Liver (tissue), 9 donors: ENCODE measurements around the gene MAP1LC3B. TPM values are rescaled to one million over a fixed set of nuclear protein-coding genes. Genes with fewer than 3 reads are reported as not detected.
"Not testable (repeated sequence)": the region's sequence is repeated elsewhere in the genome, so short reads cannot be mapped to it uniquely, and the experiment has no call there.

Source experiments
- DNase-seq: peaks from one replicate; pipeline ENCODE4 v3.0.0-alpha.2; 2017; ENCODE audit warnings: low spot score
- H3K27ac ChIP-seq, 2 donors: one replicate each; pipeline ENCODE4 v1.7.0; 2013; ENCODE audit warnings: inconsistent platforms in 2 of 2, low read length in 2 of 2, control low read depth in 1 of 2, low read depth in 1 of 2, mild to moderate bottlenecking in 1 of 2
- H3K27me3 ChIP-seq, 4 donors: one replicate each; pipeline versions ENCODE4 v1.6.1 to v1.7.0; 2013; ENCODE audit warnings: low read length in 3 of 4, inconsistent platforms in 1 of 4, mild to moderate bottlenecking in 1 of 4, moderate library complexity in 1 of 4; ENCODE audit not compliant: control insufficient read depth in 4 of 4, insufficient read depth in 4 of 4
- H3K36me3 ChIP-seq, 4 donors: one replicate each; pipeline versions ENCODE4 v1.6.1 to v1.7.0; 2013; ENCODE audit warnings: low read length in 3 of 4, mild to moderate bottlenecking in 3 of 4, low read depth in 1 of 4, moderate library complexity in 1 of 4; ENCODE audit not compliant: control insufficient read depth in 4 of 4, insufficient read depth in 3 of 4
- H3K4me1 ChIP-seq, 4 donors: one replicate each; pipeline versions ENCODE4 v1.6.1 to v1.7.0; 2013; ENCODE audit warnings: low read length in 3 of 4, mild to moderate bottlenecking in 3 of 4, moderate library complexity in 1 of 4; ENCODE audit not compliant: control insufficient read depth in 4 of 4, insufficient read depth in 4 of 4
- H3K4me3 ChIP-seq, 3 donors: one replicate each; pipeline versions ENCODE4 v1.6.1 to v1.7.0; 2013; ENCODE audit warnings: low read length in 3 of 3, control low read depth in 1 of 3, low read depth in 1 of 3, mild to moderate bottlenecking in 1 of 3
- H3K9ac ChIP-seq, 2 donors: one replicate each; pipeline ENCODE4 v1.7.0; 2013; ENCODE audit warnings: low read length in 2 of 2, mild to moderate bottlenecking in 2 of 2, moderate library complexity in 2 of 2, control low read depth in 1 of 2, low read depth in 1 of 2
- H3K9me3 ChIP-seq, 4 donors: one replicate each; pipeline versions ENCODE4 v1.6.1 to v1.7.0; 2013; ENCODE audit warnings: low read length in 3 of 4; ENCODE audit not compliant: control insufficient read depth in 4 of 4
- ATF3 ChIP-seq: IDR thresholded peaks from 2 replicates; pipeline ENCODE4 v1.6.1; 2016; ENCODE audit warnings: antibody characterized with exemption
- EGR1 ChIP-seq, 2 donors: IDR thresholded peaks; 2 replicates each; pipeline ENCODE4 v1.6.1; 2016 to 2018; ENCODE audit warnings: antibody characterized with exemption in 2 of 2, low read depth in 2 of 2
- FOXA1 ChIP-seq: IDR thresholded peaks from 2 replicates; pipeline ENCODE4 v1.6.1; 2016; ENCODE audit warnings: antibody characterized with exemption
- GABPA ChIP-seq, 2 donors: IDR thresholded peaks in 1 of 2; conservative IDR thresholded peaks in 1 of 2; 2 replicates each; pipeline ENCODE4 v1.6.1; 2016; ENCODE audit warnings: antibody characterized with exemption in 2 of 2, mild to moderate bottlenecking in 1 of 2, moderate library complexity in 1 of 2
- HNF4A ChIP-seq, 2 donors: conservative IDR thresholded peaks; 2 replicates each; pipeline ENCODE4 v1.6.1; 2016; ENCODE audit warnings: antibody characterized with exemption in 2 of 2, mild to moderate bottlenecking in 2 of 2
- JUND ChIP-seq, 2 donors: IDR thresholded peaks; 2 replicates each; pipeline ENCODE4 v1.6.1; 2016; ENCODE audit warnings: antibody characterized with exemption in 2 of 2
- NR2F2 ChIP-seq: IDR thresholded peaks from 2 replicates; pipeline ENCODE4 v1.6.1; 2016; ENCODE audit warnings: antibody characterized with exemption
- RAD21 ChIP-seq, 2 donors: IDR thresholded peaks; 2 replicates each; pipeline ENCODE4 v1.6.1; 2016; ENCODE audit warnings: antibody characterized with exemption in 2 of 2, mild to moderate bottlenecking in 2 of 2
- RXRA ChIP-seq, 2 donors: IDR thresholded peaks; 2 replicates each; pipeline ENCODE4 v1.6.1; 2017 to 2018; ENCODE audit warnings: antibody characterized with exemption in 2 of 2, mild to moderate bottlenecking in 1 of 2
- SP1 ChIP-seq: IDR thresholded peaks from 2 replicates; pipeline ENCODE4 v1.6.1; 2018; ENCODE audit warnings: antibody characterized with exemption, mild to moderate bottlenecking
- TAF1 ChIP-seq: conservative IDR thresholded peaks from 2 replicates; pipeline ENCODE4 v1.6.1; 2016; ENCODE audit warnings: antibody characterized with exemption, mild to moderate bottlenecking
- YY1 ChIP-seq: IDR thresholded peaks from 2 replicates; pipeline ENCODE4 v1.6.1; 2016; ENCODE audit warnings: antibody characterized with exemption, mild to moderate bottlenecking
- WGBS: extraction: QIAGEN DNeasy Blood & Tissue Kit; methylation state at CpG from one replicate; pipeline ENCODE4 v1.1.7; 2013; 5-methylcytosine and 5-hydroxymethylcytosine counted together
- polyA plus RNA-seq, 2 donors: library from polyadenylated mRNA; stranded (reverse) in 1 of 2; unstranded in 1 of 2; fragments of 200-250 nt in 1 of 2; fragments of >200 nt in 1 of 2; fragmentation: Nextera tagmentation in 1 of 2; extraction: Ambion mirVana in 1 of 2; gene quantifications; one replicate each; pipeline versions ENCODE4 v1.2.1 to v1.2.3, GENCODE V29; 2013 to 2015
- total RNA-seq, 2 donors: library from RNA; depleted of rRNA; stranded (reverse); fragments of >200 nt; gene quantifications; one replicate each; pipeline ENCODE4 v1.2.3, GENCODE V29; 2014
- TF ChIP-seq, protein P1 (sequence below): IDR thresholded peaks from 2 replicates; pipeline ENCODE4 v1.6.1; 2016; ENCODE audit warnings: antibody characterized with exemption, mild to moderate bottlenecking
- TF ChIP-seq, protein P2 (sequence below): IDR thresholded peaks from 2 replicates; pipeline ENCODE4 v1.6.1; 2016; ENCODE audit warnings: antibody characterized with exemption
- donor health status: healthy.
- donor health status: healthy.
- donor health status: healthy.
- donor health status: healthy.
- donor health status: healthy.

Gene MAP1LC3B
- total and polyA plus RNA-seq, 4 donors: 10.3 to 36.3 (median 15.7) TPM

DNA sequence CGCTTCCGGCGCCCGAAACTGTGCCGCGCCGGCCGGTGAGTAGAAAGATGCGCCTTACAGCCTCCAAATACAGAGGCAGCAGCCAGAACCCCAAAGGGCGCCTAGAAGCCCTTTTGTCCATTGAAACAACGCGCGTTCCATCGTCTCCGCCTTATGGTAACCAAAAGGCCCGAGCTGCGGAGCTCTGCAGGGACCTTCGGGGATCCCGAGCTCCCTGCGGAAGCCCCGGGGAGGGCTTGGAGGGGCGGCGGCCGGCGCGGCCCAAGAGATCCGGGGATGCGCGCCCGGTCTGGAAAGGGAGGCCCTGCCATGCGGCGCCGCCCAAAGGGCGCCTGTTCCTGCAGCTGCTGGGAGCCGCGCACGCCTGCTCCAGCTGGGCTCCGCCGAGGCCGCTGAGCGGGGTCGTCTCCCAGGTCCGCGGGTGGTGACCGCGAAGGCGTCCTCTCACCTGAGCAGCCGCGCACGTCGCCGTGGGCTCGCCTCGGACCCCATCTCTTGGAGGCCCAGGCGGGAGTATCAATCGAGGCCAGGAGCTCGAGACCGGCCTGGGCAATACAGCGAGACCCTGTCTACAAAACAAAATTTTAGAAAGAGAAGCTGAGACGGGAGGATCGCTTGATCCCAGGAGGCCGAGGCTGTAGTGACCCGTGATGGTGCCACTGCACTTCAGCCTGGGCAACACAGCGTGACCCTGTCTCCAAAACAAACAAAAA lies 7.8 kb upstream of the MAP1LC3B start:
- Histone ChIP-seq H3K27ac (peak overlapping the region; percentile 95), H3K9me3 (no peaks in the 10 kb centered on the region), H3K4me1 (peaks cover 18 to 43% (median 35%) of the 10 kb centered on the region in 4 donors), H3K27me3 (no peaks in the 10 kb centered on the region), H3K4me3 (peak overlapping the region; percentile 50 to 96 (median 71)), H3K9ac (peak overlapping the region in 1 of 2 donors; percentile 28), H3K36me3 (no peaks in the 10 kb centered on the region)
- DNase-seq: no peak
- TF ChIP-seq YY1: peak; percentile 4
- TF ChIP-seq JUND (IDR thresholded peaks at IDR 0.05): no peak
- peak in 1 of 2 donors; percentile 26 for TF ChIP-seq HNF4A (conservative IDR thresholded peaks at IDR 0.05)
- no peak for TF ChIP-seq RAD21 (IDR thresholded peaks at IDR 0.05)
- TF ChIP-seq RXRA (IDR thresholded peaks at IDR 0.05): peak in 1 of 2 donors; percentile 43
- TF ChIP-seq, protein P1, sequence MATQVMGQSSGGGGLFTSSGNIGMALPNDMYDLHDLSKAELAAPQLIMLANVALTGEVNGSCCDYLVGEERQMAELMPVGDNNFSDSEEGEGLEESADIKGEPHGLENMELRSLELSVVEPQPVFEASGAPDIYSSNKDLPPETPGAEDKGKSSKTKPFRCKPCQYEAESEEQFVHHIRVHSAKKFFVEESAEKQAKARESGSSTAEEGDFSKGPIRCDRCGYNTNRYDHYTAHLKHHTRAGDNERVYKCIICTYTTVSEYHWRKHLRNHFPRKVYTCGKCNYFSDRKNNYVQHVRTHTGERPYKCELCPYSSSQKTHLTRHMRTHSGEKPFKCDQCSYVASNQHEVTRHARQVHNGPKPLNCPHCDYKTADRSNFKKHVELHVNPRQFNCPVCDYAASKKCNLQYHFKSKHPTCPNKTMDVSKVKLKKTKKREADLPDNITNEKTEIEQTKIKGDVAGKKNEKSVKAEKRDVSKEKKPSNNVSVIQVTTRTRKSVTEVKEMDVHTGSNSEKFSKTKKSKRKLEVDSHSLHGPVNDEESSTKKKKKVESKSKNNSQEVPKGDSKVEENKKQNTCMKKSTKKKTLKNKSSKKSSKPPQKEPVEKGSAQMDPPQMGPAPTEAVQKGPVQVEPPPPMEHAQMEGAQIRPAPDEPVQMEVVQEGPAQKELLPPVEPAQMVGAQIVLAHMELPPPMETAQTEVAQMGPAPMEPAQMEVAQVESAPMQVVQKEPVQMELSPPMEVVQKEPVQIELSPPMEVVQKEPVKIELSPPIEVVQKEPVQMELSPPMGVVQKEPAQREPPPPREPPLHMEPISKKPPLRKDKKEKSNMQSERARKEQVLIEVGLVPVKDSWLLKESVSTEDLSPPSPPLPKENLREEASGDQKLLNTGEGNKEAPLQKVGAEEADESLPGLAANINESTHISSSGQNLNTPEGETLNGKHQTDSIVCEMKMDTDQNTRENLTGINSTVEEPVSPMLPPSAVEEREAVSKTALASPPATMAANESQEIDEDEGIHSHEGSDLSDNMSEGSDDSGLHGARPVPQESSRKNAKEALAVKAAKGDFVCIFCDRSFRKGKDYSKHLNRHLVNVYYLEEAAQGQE: peak; percentile 15
- TF ChIP-seq TAF1: no peak
- 6% methylated on average over 64 of the region's 64 CpGs for WGBS

DNA sequence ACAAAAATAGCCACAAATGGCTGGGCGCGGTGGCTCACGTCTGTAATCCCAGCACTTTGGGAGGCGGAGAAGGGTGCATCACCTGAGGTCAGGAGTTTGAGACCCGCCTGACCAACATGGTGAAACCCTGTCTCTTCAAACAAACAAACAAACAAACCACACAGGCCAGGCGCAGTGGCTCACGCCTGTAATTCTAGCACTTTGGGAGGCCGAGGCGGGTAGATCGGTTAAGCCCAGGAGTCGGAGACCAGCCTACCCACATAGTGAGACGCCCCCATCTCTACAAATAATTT lies 7.3 kb upstream of the MAP1LC3B start:
- not testable (repeated sequence) for H3K36me3 ChIP-seq, DNase-seq

GRCh38 chr16:87387942-87388817 lies 4.0 kb upstream of the MAP1LC3B start:
- Histone ChIP-seq H3K9ac (peak overlapping the region; percentile 10 to 88), H3K36me3 (no peaks in the 10 kb centered on the region), H3K27ac (peak overlapping the region; percentile 99), H3K4me3 (peak overlapping the region in 1 of 3 donors; percentile 14), H3K9me3 (no peaks in the 10 kb centered on the region), H3K27me3 (no peaks in the 10 kb centered on the region), H3K4me1 (peaks cover 4 to 27% (median 16%) of the 10 kb centered on the region in 4 donors)
- DNase-seq: peak; percentile 85
- 10% methylated on average over 18 of the region's 18 CpGs for WGBS
- TF ChIP-seq RXRA (IDR thresholded peaks at IDR 0.05) (peak; percentile 87 to 88), HNF4A (conservative IDR thresholded peaks at IDR 0.05) (peak; percentile 9 to 57), SP1 (peak; percentile 98), FOXA1 (peak; percentile 98), NR2F2 (peak; percentile 76), RAD21 (IDR thresholded peaks at IDR 0.05) (no peak), ATF3 (peak; percentile 93), YY1 (peak; percentile 100), TAF1 (peak; percentile 84), JUND (IDR thresholded peaks at IDR 0.05) (peak in 1 of 2 donors; percentile 75), GABPA (IDR thresholded peaks at IDR 0.05 in 1 of 2, conservative IDR thresholded peaks at IDR 0.05 in 1 of 2) (peak; percentile 45 to 73), EGR1 (IDR thresholded peaks at IDR 0.05; ENCODE audit: low read depth in 2 of 2) (peak in 1 of 2 donors; percentile 24)
- TF ChIP-seq, protein P1: peak; percentile 79
- TF ChIP-seq, protein P2, sequence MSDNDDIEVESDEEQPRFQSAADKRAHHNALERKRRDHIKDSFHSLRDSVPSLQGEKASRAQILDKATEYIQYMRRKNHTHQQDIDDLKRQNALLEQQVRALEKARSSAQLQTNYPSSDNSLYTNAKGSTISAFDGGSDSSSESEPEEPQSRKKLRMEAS: peak; percentile 51

More for the DNA sequence above, 7.3 kb upstream of the MAP1LC3B start:
- not testable (repeated sequence) for H3K9ac ChIP-seq, H3K27me3 ChIP-seq, H3K4me3 ChIP-seq, H3K9me3 ChIP-seq
- TF ChIP-seq SP1 (peak; percentile 50), RAD21 (IDR thresholded peaks at IDR 0.05) (peak in 1 of 2 donors; percentile 4), HNF4A (conservative IDR thresholded peaks at IDR 0.05) (peak in 1 of 2 donors; percentile 39), RXRA (IDR thresholded peaks at IDR 0.05) (peak in 1 of 2 donors; percentile 30)
- Histone ChIP-seq H3K27ac (peak overlapping the region in 1 of 2 donors; percentile 95), H3K4me1 (peaks cover 16 to 42% (median 35%) of the 10 kb centered on the region in 4 donors)
- 61% methylated on average over 12 of the region's 12 CpGs for WGBS
